Measurements from ENCODE around the gene CALD1. TPM values are rescaled to one million over a fixed set of nuclear protein-coding genes. Genes with fewer than 3 reads are reported as not detected.
A peak's percentile ranks its signal among the peaks of the same experiment; 100 is the strongest.

CALD1 gene
- total RNA-seq, 1 experiment from 2014 or later = 107 TPM

DNA sequence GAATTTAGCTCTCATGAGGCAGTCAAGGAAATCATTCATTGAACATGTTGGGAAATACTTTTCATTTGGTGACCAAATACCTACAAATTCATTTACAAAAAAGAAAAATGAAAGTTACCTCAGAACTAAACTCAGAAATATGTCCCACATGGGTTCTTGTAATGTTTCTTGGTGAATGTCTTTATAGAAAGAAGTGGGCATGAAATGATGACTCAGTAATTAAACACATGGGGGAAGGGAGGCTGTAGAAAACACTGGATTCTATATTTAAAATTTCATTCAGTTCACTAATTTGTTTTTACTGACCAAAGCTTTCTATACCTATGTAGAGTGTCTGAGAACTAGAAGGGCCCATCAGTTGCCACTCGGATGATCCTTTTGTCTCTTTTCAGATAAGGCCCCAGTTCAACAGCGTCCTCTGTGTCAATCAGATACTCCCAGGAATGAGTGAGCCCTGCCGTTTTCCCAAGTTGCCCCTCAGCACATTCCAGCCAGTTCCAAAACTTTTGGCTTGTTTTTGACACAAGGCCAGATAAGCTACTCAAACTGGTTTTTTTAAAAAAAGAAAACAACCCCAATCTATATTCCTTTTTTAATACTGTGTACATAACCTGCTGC, 157.6 kb downstream of the CALD1 start:
- H3K4me1 ChIP-seq (ENCODE audit: insufficient read depth, low read length) = no peaks in the 10 kb centered on the region
- H3K14ac ChIP-seq (ENCODE audit: insufficient read depth, low read length) = no peak overlapping the region
- H4K20me1 ChIP-seq (ENCODE audit: control insufficient read depth, insufficient read depth, insufficient read length) = no peaks in the 10 kb centered on the region
- no peak overlapping the region for H3K4me3 Mint-ChIP-seq
- H2AK5ac ChIP-seq (ENCODE audit: insufficient read length, low read length) = no peak overlapping the region
- no peak overlapping the region for H3K4me2 ChIP-seq (ENCODE audit: insufficient read depth, insufficient read length, low read length)
- H2BK5ac ChIP-seq (ENCODE audit: insufficient read length, low read length) = no peak overlapping the region
- no peak overlapping the region for H4K5ac ChIP-seq (ENCODE audit: insufficient read length, low read depth, low read length)
- no peak overlapping the region for H2BK15ac ChIP-seq (ENCODE audit: low read depth, low read length)
- peaks cover 8 to 19% of the 10 kb centered on the region in 2 experiments for H3K4me1 Mint-ChIP-seq
- H3K9me3 ChIP-seq (ENCODE audit: control insufficient read depth, low read depth, low read length) = no peaks in the 10 kb centered on the region
- no peak overlapping the region for H2AFZ ChIP-seq (ENCODE audit: low read length)
- no peaks in the 10 kb centered on the region for H3K27me3 Mint-ChIP-seq (ENCODE audit: low read depth)
- no peak overlapping the region for H2BK20ac ChIP-seq (ENCODE audit: low read depth, low read length, poor library complexity, severe bottlenecking)
- H4K91ac ChIP-seq (ENCODE audit: insufficient read length, low read depth, low read length) = no peak overlapping the region
- no peaks in the 10 kb centered on the region for H3K9me3 Mint-ChIP-seq
- no peak overlapping the region for H2BK12ac ChIP-seq (ENCODE audit: insufficient read length, low read depth, low read length)
- no peaks in the 10 kb centered on the region for H3K79me1 ChIP-seq (ENCODE audit: insufficient read depth, low read depth, low read length, poor library complexity, severe bottlenecking)
- H3K27me3 ChIP-seq (ENCODE audit: insufficient read depth, low read length) = no peaks in the 10 kb centered on the region
- no peak overlapping the region for H4K8ac ChIP-seq (replicated peaks; ENCODE audit: insufficient read length, low read depth, low read length)
- H3K23me2 ChIP-seq (ENCODE audit: insufficient read length, low read depth, low read length, poor library complexity, severe bottlenecking) = no peaks in the 10 kb centered on the region
- no peak for DNase-seq
- TF ChIP-seq, protein P1, sequence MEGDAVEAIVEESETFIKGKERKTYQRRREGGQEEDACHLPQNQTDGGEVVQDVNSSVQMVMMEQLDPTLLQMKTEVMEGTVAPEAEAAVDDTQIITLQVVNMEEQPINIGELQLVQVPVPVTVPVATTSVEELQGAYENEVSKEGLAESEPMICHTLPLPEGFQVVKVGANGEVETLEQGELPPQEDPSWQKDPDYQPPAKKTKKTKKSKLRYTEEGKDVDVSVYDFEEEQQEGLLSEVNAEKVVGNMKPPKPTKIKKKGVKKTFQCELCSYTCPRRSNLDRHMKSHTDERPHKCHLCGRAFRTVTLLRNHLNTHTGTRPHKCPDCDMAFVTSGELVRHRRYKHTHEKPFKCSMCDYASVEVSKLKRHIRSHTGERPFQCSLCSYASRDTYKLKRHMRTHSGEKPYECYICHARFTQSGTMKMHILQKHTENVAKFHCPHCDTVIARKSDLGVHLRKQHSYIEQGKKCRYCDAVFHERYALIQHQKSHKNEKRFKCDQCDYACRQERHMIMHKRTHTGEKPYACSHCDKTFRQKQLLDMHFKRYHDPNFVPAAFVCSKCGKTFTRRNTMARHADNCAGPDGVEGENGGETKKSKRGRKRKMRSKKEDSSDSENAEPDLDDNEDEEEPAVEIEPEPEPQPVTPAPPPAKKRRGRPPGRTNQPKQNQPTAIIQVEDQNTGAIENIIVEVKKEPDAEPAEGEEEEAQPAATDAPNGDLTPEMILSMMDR (conservative IDR thresholded peaks at IDR 0.05) = no peak
- H3K79me2 ChIP-seq (ENCODE audit: insufficient read depth, low read length) = no peaks in the 10 kb centered on the region
- no peak overlapping the region for H3T11ph ChIP-seq (ENCODE audit: low read length)
- no peak overlapping the region for H3K23ac ChIP-seq (ENCODE audit: insufficient read length, low read depth, low read length)
- H3K56ac ChIP-seq (ENCODE audit: insufficient read length, low read depth, low read length) = no peak overlapping the region
- no peak overlapping the region for H2BK120ac ChIP-seq (ENCODE audit: low read depth, low read length, poor library complexity, severe bottlenecking)
- peaks cover 13 to 42% (median 24%) of the 10 kb centered on the region in 3 experiments; a peak in 6 of 7 replicates for H3K36me3 Mint-ChIP-seq (ENCODE audit: insufficient read depth in 1 of 3, low read depth in 3 of 3)
- H3K9ac ChIP-seq (ENCODE audit: extremely low read depth, insufficient read length, low read length) = no peak overlapping the region
- no peak overlapping the region for H3K18ac ChIP-seq (ENCODE audit: insufficient read length, low read depth, low read length)
- no peak overlapping the region for H3K27ac ChIP-seq (ENCODE audit: insufficient read length, low read depth, low read length)
- H3K4ac ChIP-seq (ENCODE audit: low read depth, low read length) = no peak overlapping the region
- H3K27ac Mint-ChIP-seq = peak overlapping the region in 1 of 3 experiments; percentile 17; a peak in 1 of 7 replicates
- no CpG with 5 or more reads among the region's 3 CpGs for WGBS (ENCODE audit: extremely low coverage, insufficient read length, low lambda C conversion rate)

All from H9 (cell line).